Upper lobe of left lung (tissue), 4 donors: ENCODE results near the gene GRHL1.

ENCODE experiments used
- CTCF ChIP-seq, 6 experiments: fragments of 450-650 bp in 4 of 6; fragments of 200-600 bp in 2 of 6; sonication (generic) in 2 of 6; IDR thresholded peaks; one replicate each; pipeline ENCODE4 v1.5.1; 2016 to 2019; ENCODE audit warnings: antibody characterized with exemption in 6 of 6
- EP300 ChIP-seq, 4 donors: sonication (generic); formaldehyde crosslinking; IDR thresholded peaks; one replicate each; pipeline ENCODE4 v1.5.1; 2017; ENCODE audit warnings: antibody characterized with exemption in 4 of 4, control low read depth in 2 of 4
- POLR2A ChIP-seq, 4 donors: fragments of 450-650 bp; IDR thresholded peaks; one replicate each; pipeline ENCODE4 v1.5.1; 2016 to 2017; ENCODE audit warnings: antibody characterized with exemption in 4 of 4, mild to moderate bottlenecking in 2 of 4
- POLR2AphosphoS5 ChIP-seq, 2 donors: sonication (generic); formaldehyde crosslinking; IDR thresholded peaks; one replicate each; pipeline ENCODE4 v1.5.1; 2017; ENCODE audit warnings: antibody characterized with exemption in 2 of 2

GRCh38 chr2:9944330-9944758, 7.1 kb upstream of the GRHL1 start:
- TF ChIP-seq CTCF (IDR thresholded peaks at IDR 0.05) (no peak), POLR2A (IDR thresholded peaks at IDR 0.05) (no peak), POLR2AphosphoS5 (IDR thresholded peaks at IDR 0.05) (no peak), EP300 (IDR thresholded peaks at IDR 0.05) (no peak)
